Nephron (organoid): ENCODE data around the gene PCBP3.
"Not testable (repeated sequence)": the region's sequence is repeated elsewhere in the genome, so short reads cannot be mapped to it uniquely, and the experiment has no call there.

Experiments
- H3K27ac Mint-ChIP-seq, 3 experiments: 2 replicates each; pipeline ENCODE4 v1.8.0; 2020; ENCODE audit warnings: mixed read lengths in 3 of 3, mild to moderate bottlenecking in 2 of 3, moderate library complexity in 1 of 3
- H3K27me3 Mint-ChIP-seq: 2 replicates; pipeline ENCODE4 v1.8.0; 2021; ENCODE audit warnings: low read depth, mild to moderate bottlenecking, moderate library complexity, mixed read lengths
- H3K36me3 Mint-ChIP-seq: 2 replicates; pipeline ENCODE4 v1.8.0; 2020; ENCODE audit warnings: low read depth, mixed read lengths
- H3K4me1 Mint-ChIP-seq: 2 replicates; pipeline ENCODE4 v1.8.0; 2020; ENCODE audit warnings: mixed read lengths
- H3K4me3 Mint-ChIP-seq, 3 experiments: 2 replicates each; pipeline ENCODE4 v1.8.0; 2020; ENCODE audit warnings: mild to moderate bottlenecking in 3 of 3, mixed read lengths in 3 of 3, moderate library complexity in 2 of 3
- H3K9me3 Mint-ChIP-seq: 2 replicates; pipeline ENCODE4 v1.8.0; 2020; ENCODE audit warnings: mixed read lengths
- TF ChIP-seq, protein P1 (sequence below), 3 experiments: fragments of 200-600 bp; sonication (generic); IDR thresholded peaks; one replicate each; pipeline ENCODE4 v1.5.0; 2021; ENCODE audit warnings: antibody characterized with exemption in 3 of 3; ENCODE audit not compliant: unreplicated experiment in 3 of 3

PCBP3 gene

DNA sequence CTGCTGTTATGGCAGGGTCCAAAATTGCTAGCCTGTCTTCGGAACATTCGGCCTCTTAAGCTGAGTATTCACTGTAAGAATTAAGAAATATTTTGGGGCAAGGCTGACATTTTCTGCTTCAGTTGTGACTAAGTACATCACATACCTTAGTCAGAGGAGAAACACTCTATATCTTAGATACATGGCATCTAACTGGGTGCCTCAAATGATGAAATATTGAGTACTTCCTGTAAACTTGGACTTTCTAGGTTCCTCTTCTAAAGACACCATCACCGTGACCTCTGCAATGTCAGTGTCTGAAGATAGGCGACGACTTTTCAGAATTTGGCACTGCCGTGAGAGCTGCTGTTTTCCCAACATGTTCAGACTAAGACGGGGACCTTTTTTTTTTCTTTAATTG lies 65.6 kb downstream of the PCBP3 start:
- Mint-ChIP-seq H3K27ac (no peak overlapping the region), H3K4me3 (no peak overlapping the region), H3K36me3 (no peaks in the 10 kb centered on the region), H3K9me3 (peaks cover 23% of the 10 kb centered on the region), H3K4me1 (no peaks in the 10 kb centered on the region), H3K27me3 (peaks cover 8% of the 10 kb centered on the region)
- TF ChIP-seq, protein P1, sequence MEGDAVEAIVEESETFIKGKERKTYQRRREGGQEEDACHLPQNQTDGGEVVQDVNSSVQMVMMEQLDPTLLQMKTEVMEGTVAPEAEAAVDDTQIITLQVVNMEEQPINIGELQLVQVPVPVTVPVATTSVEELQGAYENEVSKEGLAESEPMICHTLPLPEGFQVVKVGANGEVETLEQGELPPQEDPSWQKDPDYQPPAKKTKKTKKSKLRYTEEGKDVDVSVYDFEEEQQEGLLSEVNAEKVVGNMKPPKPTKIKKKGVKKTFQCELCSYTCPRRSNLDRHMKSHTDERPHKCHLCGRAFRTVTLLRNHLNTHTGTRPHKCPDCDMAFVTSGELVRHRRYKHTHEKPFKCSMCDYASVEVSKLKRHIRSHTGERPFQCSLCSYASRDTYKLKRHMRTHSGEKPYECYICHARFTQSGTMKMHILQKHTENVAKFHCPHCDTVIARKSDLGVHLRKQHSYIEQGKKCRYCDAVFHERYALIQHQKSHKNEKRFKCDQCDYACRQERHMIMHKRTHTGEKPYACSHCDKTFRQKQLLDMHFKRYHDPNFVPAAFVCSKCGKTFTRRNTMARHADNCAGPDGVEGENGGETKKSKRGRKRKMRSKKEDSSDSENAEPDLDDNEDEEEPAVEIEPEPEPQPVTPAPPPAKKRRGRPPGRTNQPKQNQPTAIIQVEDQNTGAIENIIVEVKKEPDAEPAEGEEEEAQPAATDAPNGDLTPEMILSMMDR (IDR thresholded peaks at IDR 0.05; ENCODE audit: unreplicated experiment in 3 of 3): no peak

DNA sequence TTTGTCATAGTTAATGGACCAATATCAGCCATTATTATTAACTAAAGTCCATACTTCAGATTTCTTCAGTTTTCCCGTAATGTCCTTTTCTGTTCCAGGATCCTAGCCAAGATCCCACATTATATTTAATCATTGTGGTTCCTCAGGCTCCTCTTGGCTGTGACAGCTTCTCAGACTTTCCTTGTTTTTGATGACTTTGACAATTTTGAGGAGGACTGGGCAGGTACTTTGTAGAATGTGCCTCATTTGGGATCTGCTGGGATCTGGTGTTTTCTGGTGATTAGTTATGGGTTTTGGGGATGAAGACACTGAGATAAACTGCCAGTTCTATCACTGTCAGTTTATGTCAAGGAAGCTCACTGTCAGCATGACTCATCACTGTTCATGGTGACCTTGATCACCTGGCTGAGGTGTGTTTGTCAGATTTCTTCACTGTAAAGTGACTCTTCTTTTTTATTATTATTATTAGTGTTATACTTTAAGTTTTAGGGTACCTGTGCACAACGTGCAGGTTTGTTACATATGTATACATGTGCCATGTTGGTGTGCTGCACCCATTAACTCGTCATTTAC lies 66.3 kb downstream of the PCBP3 start:
- Mint-ChIP-seq H3K36me3 (no peaks in the 10 kb centered on the region), H3K27me3 (peaks cover 8% of the 10 kb centered on the region), H3K9me3 (peaks cover 24% of the 10 kb centered on the region), H3K4me1 (no peaks in the 10 kb centered on the region), H3K4me3 (no peak overlapping the region), H3K27ac (no peak overlapping the region)
- TF ChIP-seq, protein P1 (IDR thresholded peaks at IDR 0.05; ENCODE audit: unreplicated experiment in 3 of 3): no peak

DNA sequence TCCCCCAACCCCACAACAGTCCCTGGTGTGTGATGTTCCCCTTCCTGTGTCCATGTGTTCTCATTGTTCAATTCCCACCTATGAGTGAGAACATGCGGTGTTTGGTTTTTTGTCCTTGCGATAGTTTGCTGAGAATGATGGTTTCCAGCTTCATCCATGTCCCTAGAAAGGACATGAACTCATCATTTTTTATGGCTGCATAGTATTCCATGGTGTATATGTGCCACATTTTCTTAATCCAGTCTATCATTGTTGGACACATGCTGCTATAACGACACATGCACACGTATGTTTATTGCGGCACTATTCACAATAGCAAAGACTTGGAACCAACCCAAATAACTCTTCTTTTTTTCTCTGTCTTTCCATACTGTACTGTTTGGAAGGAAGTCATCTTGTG lies 66.8 kb downstream of the PCBP3 start:
- peaks cover 24% of the 10 kb centered on the region for H3K9me3 Mint-ChIP-seq
- not testable (repeated sequence) for H3K4me3 Mint-ChIP-seq, H3K27me3 Mint-ChIP-seq, H3K36me3 Mint-ChIP-seq, H3K27ac Mint-ChIP-seq, H3K4me1 Mint-ChIP-seq

DNA sequence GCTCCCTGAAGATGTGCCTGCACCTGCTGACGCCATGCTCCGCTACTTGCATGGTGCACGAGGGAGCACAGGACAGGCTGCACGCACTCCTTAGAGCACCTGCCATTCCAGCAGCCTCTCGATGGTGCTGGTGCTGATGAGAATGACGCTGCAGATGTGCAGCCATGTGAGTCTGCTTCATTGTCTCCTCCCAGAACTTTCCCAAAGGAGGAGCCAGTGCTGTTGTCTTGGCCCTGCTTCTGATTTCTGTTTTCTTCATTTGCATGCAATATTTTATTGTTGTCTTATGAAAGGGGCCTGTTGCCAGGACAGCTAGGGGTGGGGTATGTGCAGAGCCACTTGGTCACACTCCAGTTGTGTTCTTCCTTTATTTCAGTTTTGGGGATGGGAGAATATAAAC lies 70.1 kb downstream of the PCBP3 start:
- no peaks in the 10 kb centered on the region for H3K36me3 Mint-ChIP-seq
- no peak overlapping the region for H3K27ac Mint-ChIP-seq
- H3K9me3 Mint-ChIP-seq: peaks cover 37% of the 10 kb centered on the region
- no peak overlapping the region for H3K4me3 Mint-ChIP-seq
- TF ChIP-seq, protein P1 (IDR thresholded peaks at IDR 0.05; ENCODE audit: unreplicated experiment in 3 of 3): no peak
- H3K4me1 Mint-ChIP-seq: no peaks in the 10 kb centered on the region
- H3K27me3 Mint-ChIP-seq: peaks cover 5% of the 10 kb centered on the region

DNA sequence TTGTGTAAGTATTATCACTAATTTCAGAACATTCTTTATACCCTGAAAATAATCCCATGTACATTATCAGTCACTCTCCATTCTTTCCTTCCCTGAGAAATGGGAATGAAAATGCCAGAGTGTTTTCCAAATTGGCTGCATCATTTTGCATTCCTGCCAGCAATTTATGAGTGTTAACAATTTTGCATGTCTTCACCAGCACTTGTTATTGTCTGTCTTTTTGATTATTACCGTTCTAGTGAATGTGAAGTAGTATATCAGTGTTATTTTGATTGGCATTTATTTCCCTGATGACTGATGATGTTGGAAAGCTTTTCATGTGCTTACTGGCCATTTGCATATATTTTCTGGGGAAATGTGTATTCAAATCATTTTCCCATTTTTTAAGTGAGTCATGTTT lies 71.9 kb downstream of the PCBP3 start:
- Mint-ChIP-seq H3K9me3 (peaks cover 38% of the 10 kb centered on the region), H3K27me3 (peaks cover 11% of the 10 kb centered on the region), H3K27ac (no peak overlapping the region), H3K4me1 (no peaks in the 10 kb centered on the region), H3K4me3 (no peak overlapping the region), H3K36me3 (no peaks in the 10 kb centered on the region)
- TF ChIP-seq, protein P1 (IDR thresholded peaks at IDR 0.05; ENCODE audit: unreplicated experiment in 3 of 3): no peak

DNA sequence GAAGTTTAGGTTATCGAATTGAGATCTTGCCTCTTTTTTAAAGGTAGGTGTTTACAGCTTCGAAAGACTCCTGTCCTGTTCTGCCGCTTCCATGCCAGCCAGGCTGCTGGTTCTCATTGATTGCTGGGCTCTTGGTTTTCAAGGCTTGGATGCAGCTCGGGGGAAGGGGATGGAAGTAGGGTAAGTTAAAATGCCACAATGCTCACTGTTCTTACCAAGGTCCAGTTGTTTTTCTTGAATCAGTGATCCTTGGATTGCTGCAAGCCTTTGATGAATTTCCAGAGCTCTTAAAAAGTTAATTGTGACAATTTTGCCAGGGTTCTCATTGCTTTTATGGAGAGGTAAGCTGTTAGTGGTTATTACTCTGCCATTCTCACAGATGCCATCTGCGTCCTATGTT lies 74.9 kb downstream of the PCBP3 start:
- Mint-ChIP-seq H3K9me3 (peaks cover 22% of the 10 kb centered on the region), H3K36me3 (no peaks in the 10 kb centered on the region), H3K4me3 (no peak overlapping the region), H3K27me3 (peaks cover 15% of the 10 kb centered on the region), H3K4me1 (peaks cover 7% of the 10 kb centered on the region), H3K27ac (no peak overlapping the region)
- TF ChIP-seq, protein P1 (IDR thresholded peaks at IDR 0.05; ENCODE audit: unreplicated experiment in 3 of 3): no peak
